Endothelial cell of umbilical vein (primary cell): Measurements from ENCODE around the gene MARK2. TPM values are rescaled to one million over a fixed set of nuclear protein-coding genes. Genes with fewer than 3 reads are reported as not detected.

Experiments used
- BruUV-seq: library from RNA; stranded (reverse); fragments of 400-500 nt; replicated peaks from 2 replicates; lab custom pipeline; 2021; lab: Mats Ljungman, UMichigan
- CTCF ChIA-PET: fragments of 300-600, 350-600 bp; sonication (Branson Sonifier 250); formaldehyde crosslinking; loops from one replicate; lab custom pipeline; 2021; ENCODE audit warnings: antibody characterized with exemption, inconsistent platforms; lab: Charles Lee
- POLR2A ChIA-PET: fragments of 300-600, 350-600 bp; sonication (Branson Sonifier 250); formaldehyde crosslinking; loops from one replicate; lab custom pipeline; 2021; ENCODE audit warnings: antibody characterized with exemption, inconsistent platforms; lab: Charles Lee
- DNase-seq: peaks from one replicate; pipeline ENCODE4 v3.0.0-alpha.2; 2011; ENCODE audit warnings: low read depth, low spot score
- FAIRE-seq: peaks from 2 replicates; lab custom pipeline; 2011; peaks lifted over from hg19 to GRCh38; lab: Jason Lieb, UNC
- H2AFZ ChIP-seq: 2 replicates; pipeline ENCODE4 v1.6.0; 2012; ENCODE audit warnings: low read depth, low read length, control low read depth, inconsistent platforms
- H3K27ac ChIP-seq: 2 replicates; pipeline ENCODE4 v1.5.1; 2011; ENCODE audit warnings: low read depth, mild to moderate bottlenecking, control low read depth, low read length, moderate library complexity; ENCODE audit not compliant: insufficient read depth
- H3K27me3 ChIP-seq, 2 experiments: 2 replicates each; pipeline versions ENCODE4 v1.6.0 to v1.6.1; 2011; ENCODE audit warnings: low read length in 2 of 2, mixed read lengths in 1 of 2; ENCODE audit not compliant: control insufficient read depth in 2 of 2, insufficient read depth in 2 of 2
- H3K36me3 ChIP-seq, 2 experiments: 2 replicates in 1 of 2; 3 replicates in 1 of 2; pipeline ENCODE4 v1.5.1; 2011; ENCODE audit warnings: low read length in 2 of 2, mild to moderate bottlenecking in 1 of 2, moderate library complexity in 1 of 2; ENCODE audit not compliant: control insufficient read depth in 2 of 2, insufficient read depth in 2 of 2; ENCODE audit errors: extremely low read depth in 1 of 2
- H3K4me1 ChIP-seq: 3 replicates; pipeline ENCODE4 v1.5.1; 2011; ENCODE audit warnings: mild to moderate bottlenecking, low read length; ENCODE audit not compliant: control insufficient read depth, insufficient read depth; ENCODE audit errors: extremely low read depth
- H3K4me2 ChIP-seq: 2 replicates; pipeline ENCODE4 v1.6.1; 2011; ENCODE audit warnings: low read length, control low read depth, mixed read lengths; ENCODE audit not compliant: insufficient read depth
- H3K4me3 ChIP-seq, 3 experiments: fragments of 200-600 bp in 1 of 3; sonication (generic), shearing (Covaris generic) in 1 of 3; replicated peaks in 1 of 3; 2 replicates each; pipeline ENCODE4 v1.5.1; 2011 to 2016; ENCODE audit warnings: control low read depth in 3 of 3, low read length in 3 of 3, mild to moderate bottlenecking in 2 of 3, inconsistent platforms in 1 of 3, low read depth in 1 of 3, moderate library complexity in 1 of 3; ENCODE audit not compliant: insufficient read depth in 1 of 3
- H3K79me2 ChIP-seq: 2 replicates; pipeline ENCODE4 v1.6.0; 2012; ENCODE audit warnings: low read length, inconsistent platforms; ENCODE audit not compliant: control insufficient read depth, insufficient read depth
- H3K9ac ChIP-seq: replicated peaks from 2 replicates; pipeline ENCODE3; 2011; ENCODE audit warnings: low read length, control low read depth; ENCODE audit not compliant: insufficient read depth; ENCODE audit errors: extremely low read depth
- H3K9me1 ChIP-seq: replicated peaks from 3 replicates; pipeline ENCODE4 v1.6.0; 2011; ENCODE audit warnings: mild to moderate bottlenecking, low read length; ENCODE audit not compliant: control insufficient read depth, insufficient read depth; ENCODE audit errors: extremely low read depth
- H3K9me3 ChIP-seq: replicated peaks from 2 replicates; pipeline ENCODE4 v1.5.1; 2012; ENCODE audit warnings: low read length, inconsistent platforms; ENCODE audit not compliant: control insufficient read depth, insufficient read depth
- H4K20me1 ChIP-seq: replicated peaks from 2 replicates; pipeline ENCODE3; 2011; ENCODE audit warnings: mild to moderate bottlenecking, low read length; ENCODE audit not compliant: control insufficient read depth, insufficient read depth; ENCODE audit errors: extremely low read depth
- EZH2 ChIP-seq: IDR thresholded peaks from 2 replicates; pipeline ENCODE4 v1.6.1; 2012; ENCODE audit warnings: borderline replicate concordance, low read depth, mild to moderate bottlenecking, moderate library complexity, low read length, inconsistent platforms; ENCODE audit not compliant: severe bottlenecking
- FOS ChIP-seq: IDR thresholded peaks from 2 replicates; pipeline ENCODE4 v1.6.1; 2011; ENCODE audit warnings: mild to moderate bottlenecking, low read length, moderate library complexity, borderline replicate concordance; ENCODE audit not compliant: insufficient read depth
- GATA2 ChIP-seq: IDR thresholded peaks from 2 replicates; pipeline ENCODE4 v1.7.0; 2011; ENCODE audit warnings: low read depth, mild to moderate bottlenecking, moderate library complexity, mixed read lengths, low read length; ENCODE audit not compliant: insufficient read length, insufficient read depth
- JUN ChIP-seq: IDR thresholded peaks from 2 replicates; pipeline ENCODE4 v1.6.1; 2011; ENCODE audit warnings: borderline replicate concordance, low read depth; ENCODE audit not compliant: insufficient read length, insufficient read depth
- MAX ChIP-seq: IDR thresholded peaks from 2 replicates; pipeline ENCODE4 v1.6.1; 2011; ENCODE audit not compliant: insufficient read depth, insufficient read length
- MYC ChIP-seq: IDR thresholded peaks from one replicate; pipeline ENCODE4 v1.6.1; 2011; ENCODE audit warnings: mild to moderate bottlenecking, low read depth, low read length
- POLR2A ChIP-seq: IDR thresholded peaks from 2 replicates; pipeline ENCODE4 v1.6.1; 2012; ENCODE audit warnings: low read depth, mild to moderate bottlenecking, control low read depth, low read length
- POLR2AphosphoS5 ChIP-seq: IDR thresholded peaks from 2 replicates; pipeline ENCODE4 v1.6.1; 2012; ENCODE audit warnings: low read depth, mild to moderate bottlenecking, control low read depth, low read length, moderate library complexity; ENCODE audit not compliant: insufficient read depth
- dilution Hi-C: fragments of 300-500 bp; cut with MboI; formaldehyde crosslinking; loops from one replicate; pipeline ENCODE4 v1.15.0; 2019; ENCODE audit warnings: low sequenced_read_pairs; ENCODE audit not compliant: extremely low pct_ligation_motif_present
- intact Hi-C: fragments of 100-400 bp; cut with micrococcal nuclease; formaldehyde crosslinking; loops from one replicate; pipeline ENCODE4 v1.10.0; 2022
- polyA plus RNA-seq, 4 experiments: library from polyadenylated mRNA; depleted of rRNA in 3 of 4; stranded (reverse) in 3 of 4; unstranded in 1 of 4; fragments of >200 nt; gene quantifications; 2 replicates each; pipeline versions ENCODE4 v1.2.1 to v1.2.3, GENCODE V29; 2011 to 2012; ENCODE audit warnings: missing spikeins in 1 of 4
- total RNA-seq: library from RNA; stranded (reverse); gene quantifications from 2 replicates; pipeline ENCODE4 v1.2.3, GENCODE V29; 2021
- TF ChIP-seq, protein P1 (sequence below), 2 donors: IDR thresholded peaks; 1 replicate in 1 of 2; 2 replicates in 1 of 2; pipeline ENCODE4 v1.5.1; 2011; ENCODE audit warnings: low read length in 2 of 2, mild to moderate bottlenecking in 2 of 2, moderate library complexity in 2 of 2, control low read depth in 1 of 2, inconsistent platforms in 1 of 2, low read depth in 1 of 2; ENCODE audit not compliant: insufficient read depth in 1 of 2; ENCODE audit errors: extremely low read depth in 1 of 2

Gene MARK2
- total and polyA plus RNA-seq, 2 donors (not counting 3 experiments of a cell fraction or from before 2014, with no cell fraction given), result 16.6 to 34.7 TPM

- intact Hi-C loops, result no loop called here
- Histone ChIP-seq H3K9me1 (no peaks in the 10 kb centered on the region), H4K20me1 (no peaks in the 10 kb centered on the region), H3K4me1 (no peaks in the 10 kb centered on the region), H2AFZ (no peak overlapping the region), H3K4me3 (no peak overlapping the region), H3K4me2 (no peak overlapping the region), H3K9me3 (no peaks in the 10 kb centered on the region), H3K27ac (no peak overlapping the region), H3K79me2 (no peaks in the 10 kb centered on the region), H3K27me3 (no peaks in the 10 kb centered on the region), H3K9ac (no peak overlapping the region), H3K36me3 (no peaks in the 10 kb centered on the region)
- POLR2A ChIA-PET, result no interaction called here
- TF ChIP-seq GATA2, result no peak
- no peak for TF ChIP-seq MYC
- no peak for TF ChIP-seq JUN
- no peak for TF ChIP-seq POLR2A
- TF ChIP-seq, protein P1, sequence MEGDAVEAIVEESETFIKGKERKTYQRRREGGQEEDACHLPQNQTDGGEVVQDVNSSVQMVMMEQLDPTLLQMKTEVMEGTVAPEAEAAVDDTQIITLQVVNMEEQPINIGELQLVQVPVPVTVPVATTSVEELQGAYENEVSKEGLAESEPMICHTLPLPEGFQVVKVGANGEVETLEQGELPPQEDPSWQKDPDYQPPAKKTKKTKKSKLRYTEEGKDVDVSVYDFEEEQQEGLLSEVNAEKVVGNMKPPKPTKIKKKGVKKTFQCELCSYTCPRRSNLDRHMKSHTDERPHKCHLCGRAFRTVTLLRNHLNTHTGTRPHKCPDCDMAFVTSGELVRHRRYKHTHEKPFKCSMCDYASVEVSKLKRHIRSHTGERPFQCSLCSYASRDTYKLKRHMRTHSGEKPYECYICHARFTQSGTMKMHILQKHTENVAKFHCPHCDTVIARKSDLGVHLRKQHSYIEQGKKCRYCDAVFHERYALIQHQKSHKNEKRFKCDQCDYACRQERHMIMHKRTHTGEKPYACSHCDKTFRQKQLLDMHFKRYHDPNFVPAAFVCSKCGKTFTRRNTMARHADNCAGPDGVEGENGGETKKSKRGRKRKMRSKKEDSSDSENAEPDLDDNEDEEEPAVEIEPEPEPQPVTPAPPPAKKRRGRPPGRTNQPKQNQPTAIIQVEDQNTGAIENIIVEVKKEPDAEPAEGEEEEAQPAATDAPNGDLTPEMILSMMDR (IDR thresholded peaks at IDR 0.05; ENCODE audit: extremely low read depth in 1 of 2, insufficient read depth in 1 of 2, low read depth in 1 of 2, low read length in 2 of 2), result no peak
- CTCF ChIA-PET, result no interaction called here
- FAIRE-seq (no peak), DNase-seq (no peak)
- dilution Hi-C loops, result no loop called here
- BruUV-seq, result no TSS peak
These were observed 45.7 kb upstream of the MARK2 start for GRCh38 chr11:63793161-63793560.

GRCh38 chr11:63795066-63795465 lies 43.8 kb upstream of the MARK2 start:
- FAIRE-seq (no peak), DNase-seq (no peak)
- POLR2A ChIA-PET, result no interaction called here
- no peaks in the 10 kb centered on the region for H3K36me3 ChIP-seq
- no peaks in the 10 kb centered on the region for H3K9me3 ChIP-seq
- intact Hi-C loops (no loop called here), dilution Hi-C loops (no loop called here)
- no peak overlapping the region for H3K4me3 ChIP-seq
- H3K27me3 ChIP-seq, result no peaks in the 10 kb centered on the region
- H3K79me2 ChIP-seq, result no peaks in the 10 kb centered on the region
- H3K27ac ChIP-seq, result no peak overlapping the region
- H3K4me1 ChIP-seq, result no peaks in the 10 kb centered on the region
- no peak overlapping the region for H3K9ac ChIP-seq
- H3K4me2 ChIP-seq, result no peak overlapping the region
- no peak overlapping the region for H2AFZ ChIP-seq
- BruUV-seq, result no TSS peak
- no peaks in the 10 kb centered on the region for H4K20me1 ChIP-seq
- H3K9me1 ChIP-seq, result no peaks in the 10 kb centered on the region
- CTCF ChIA-PET, result no interaction called here
- TF ChIP-seq JUN (no peak), MYC (no peak), POLR2AphosphoS5 (no peak), GATA2 (no peak), MAX (no peak), POLR2A (no peak), FOS (no peak), EZH2 (no peak)
- TF ChIP-seq, protein P1 (IDR thresholded peaks at IDR 0.05; ENCODE audit: extremely low read depth in 1 of 2, insufficient read depth in 1 of 2, low read depth in 1 of 2, low read length in 2 of 2), result no peak
